Measurements from ENCODE around the gene ITPK1. TPM values are rescaled to one million over a fixed set of nuclear protein-coding genes. Genes with fewer than 3 reads are reported as not detected.

Gene ITPK1
- total and polyA plus RNA-seq, 2 donors (not counting 3 experiments of a cell fraction or from before 2014, with no cell fraction given): 39.6 to 51.8 TPM

GRCh38 chr14:92970271-92970670 is 145.5 kb downstream of the ITPK1 start:
- intact Hi-C loops (cut with micrococcal nuclease) (loop anchor here (5.0 kb wide), 1 partner anchor 142 kb away; no protein-coding TSS in a partner anchor), dilution Hi-C loops (cut with MboI; ENCODE audit: extremely low pct_ligation_motif_present, low sequenced_read_pairs) (loop anchor here (25.0 kb wide), 1 partner anchor 167 kb away; no protein-coding TSS in a partner anchor)
- ChIA-PET POLR2A (no interaction called here), CTCF (no interaction called here)
- no peaks in the 10 kb centered on the region for H3K36me3 ChIP-seq (ENCODE audit: control insufficient read depth in 2 of 2, extremely low read depth in 1 of 2, insufficient read depth in 2 of 2, low read length in 2 of 2)
- DNase-seq (ENCODE audit: low read depth, low spot score): no peak
- no peaks in the 10 kb centered on the region for H3K79me2 ChIP-seq (ENCODE audit: control insufficient read depth, insufficient read depth, low read length)
- H3K9me3 ChIP-seq (replicated peaks; ENCODE audit: control insufficient read depth, insufficient read depth, low read length): no peaks in the 10 kb centered on the region
- H3K4me1 ChIP-seq (ENCODE audit: control insufficient read depth, extremely low read depth, insufficient read depth, low read length): no peaks in the 10 kb centered on the region
- no peak overlapping the region for H3K4me2 ChIP-seq (ENCODE audit: insufficient read depth, low read length)
- H4K20me1 ChIP-seq (replicated peaks; ENCODE audit: control insufficient read depth, extremely low read depth, insufficient read depth, low read length): no peaks in the 10 kb centered on the region
- H3K9ac ChIP-seq (replicated peaks; ENCODE audit: extremely low read depth, insufficient read depth, low read length): no peak overlapping the region
- no peak overlapping the region for H3K4me3 ChIP-seq (replicated peaks in 1 of 3; ENCODE audit: insufficient read depth in 1 of 3, low read depth in 1 of 3, low read length in 3 of 3)
- BruUV-seq (replicated peaks): no TSS peak
- no peaks in the 10 kb centered on the region for H3K27me3 ChIP-seq (ENCODE audit: control insufficient read depth in 2 of 2, insufficient read depth in 2 of 2, low read length in 2 of 2)
- no peak overlapping the region for H3K27ac ChIP-seq (ENCODE audit: insufficient read depth, low read depth, low read length)
- H3K9me1 ChIP-seq (replicated peaks; ENCODE audit: control insufficient read depth, extremely low read depth, insufficient read depth, low read length): no peaks in the 10 kb centered on the region
- H2AFZ ChIP-seq (ENCODE audit: low read depth, low read length): no peak overlapping the region
- no peak for FAIRE-seq
- no peak for TF ChIP-seq POLR2AphosphoS5 (IDR thresholded peaks at IDR 0.05; ENCODE audit: insufficient read depth, low read depth, low read length)
- TF ChIP-seq EZH2 (IDR thresholded peaks at IDR 0.05; ENCODE audit: borderline replicate concordance, low read depth, low read length, severe bottlenecking): no peak
- TF ChIP-seq FOS (IDR thresholded peaks at IDR 0.05; ENCODE audit: borderline replicate concordance, insufficient read depth, low read length): no peak
- no peak for TF ChIP-seq MYC (IDR thresholded peaks at IDR 0.05; ENCODE audit: low read depth, low read length)
- TF ChIP-seq CTCF (IDR thresholded peaks at IDR 0.05; ENCODE audit: extremely low read depth in 1 of 2, insufficient read depth in 1 of 2, low read depth in 1 of 2, low read length in 2 of 2): no peak
- no peak for TF ChIP-seq JUN (IDR thresholded peaks at IDR 0.05; ENCODE audit: borderline replicate concordance, insufficient read depth, insufficient read length, low read depth)
- no peak for TF ChIP-seq MAX (IDR thresholded peaks at IDR 0.05; ENCODE audit: insufficient read depth, insufficient read length)
- no peak for TF ChIP-seq GATA2 (IDR thresholded peaks at IDR 0.05; ENCODE audit: insufficient read depth, insufficient read length, low read depth, low read length)
- no peak for TF ChIP-seq POLR2A (IDR thresholded peaks at IDR 0.05; ENCODE audit: low read depth, low read length)
